ENCODE measurements around the gene U2AF2. TPM values are rescaled to one million over a fixed set of nuclear protein-coding genes. Genes with fewer than 3 reads are reported as not detected.

U2AF2 gene
- total RNA-seq, 1 experiment from 2014 or later = 411 TPM

GRCh38 chr19:55605637-55606470, 49.0 kb upstream of the U2AF2 start, which contains the start of gene ZNF865:
TSS of gene ZNF865 (plus strand) at chr19:55605647. CDS start at chr19:55613619, 7,972 bp downstream.
- POLR2A ChIA-PET (ENCODE audit: low non-redundant PET) = interaction anchor here (0.6 kb wide), 1 partner anchor 33 kb away, joined by 3 read pairs; no protein-coding TSS in a partner anchor
- BruUV-seq (replicated peaks) = no TSS peak

GRCh38 chr19:55606471-55606787, 48.4 kb upstream of the U2AF2 start:
- H3K9me3 ChIP-seq (ENCODE audit: low read depth, low read length, poor library complexity, severe bottlenecking) = no peaks in the 10 kb centered on the region
- BruUV-seq (replicated peaks) = no TSS peak

More at GRCh38 chr19:55605637-55606470, 49.0 kb upstream of the U2AF2 start, which contains the start of gene ZNF865:
- Histone ChIP-seq H3K4me1 (ENCODE audit: insufficient read depth, low read length, poor library complexity, severe bottlenecking) (peaks cover 18% of the 10 kb centered on the region), H3K27me3 (replicated peaks; ENCODE audit: insufficient read depth, low read depth, low read length, poor library complexity) (no peaks in the 10 kb centered on the region), H3K9me3 (ENCODE audit: low read depth, low read length, poor library complexity, severe bottlenecking) (no peaks in the 10 kb centered on the region), H3K36me3 (ENCODE audit: insufficient read depth, low read length, poor library complexity, severe bottlenecking) (peaks cover 8% of the 10 kb centered on the region), H3K4me3 (ENCODE audit: low read depth, low read length, poor library complexity, severe bottlenecking) (peak within 1 kb of the TSS; percentile 96), H3K27ac (ENCODE audit: low read depth, low read length, poor library complexity, severe bottlenecking) (peak within 1 kb of the TSS; percentile 93)
- intact Hi-C loops (cut with micrococcal nuclease; ENCODE audit: unreplicated experiment) = loop anchor here (1.0 to 5.0 kb wide), 2 partner anchors 89 to 144 kb away; partner anchors contain the start of genes C19orf85 and ISOC2
- CTCF ChIA-PET = interaction anchor here (0.6 to 2.5 kb wide), 8 partner anchors 18 to 445 kb away, joined by 3 to 20 read pairs (median 5); partner anchors contain the start of genes ZNF579 and ZNF784
- DNase-seq (ENCODE audit: low spot score) = peak; percentile 90
- TF ChIP-seq CTCF (conservative IDR thresholded peaks at IDR 0.05; ENCODE audit: low read depth, low read length) = peak; percentile 86
- TF ChIP-seq EZH2 (IDR thresholded peaks at IDR 0.05; ENCODE audit: borderline replicate concordance, low read depth, low read length, poor library complexity, severe bottlenecking) = no peak

More at GRCh38 chr19:55606471-55606787, 48.4 kb upstream of the U2AF2 start:
- CTCF ChIA-PET = interaction anchor here (0.6 to 2.5 kb wide), 7 partner anchors 18 to 446 kb away, joined by 3 to 20 read pairs (median 5); partner anchors contain the start of genes ZNF579 and ZNF784
- H3K36me3 ChIP-seq (ENCODE audit: insufficient read depth, low read length, poor library complexity, severe bottlenecking) = peaks cover 8% of the 10 kb centered on the region
- H3K4me3 ChIP-seq (ENCODE audit: low read depth, low read length, poor library complexity, severe bottlenecking) = peak overlapping the region; percentile 96
- no peaks in the 10 kb centered on the region for H3K27me3 ChIP-seq (replicated peaks; ENCODE audit: insufficient read depth, low read depth, low read length, poor library complexity)
- intact Hi-C loops (cut with micrococcal nuclease; ENCODE audit: unreplicated experiment) = loop anchor here (1.0 to 5.0 kb wide), 2 partner anchors 89 to 144 kb away; partner anchors contain the start of genes C19orf85 and ISOC2
- DNase-seq (ENCODE audit: low spot score) = no peak
- H3K27ac ChIP-seq (ENCODE audit: low read depth, low read length, poor library complexity, severe bottlenecking) = peak overlapping the region; percentile 93
- H3K4me1 ChIP-seq (ENCODE audit: insufficient read depth, low read length, poor library complexity, severe bottlenecking) = peaks cover 14% of the 10 kb centered on the region
- POLR2A ChIA-PET (ENCODE audit: low non-redundant PET) = interaction anchor here (0.6 kb wide), 1 partner anchor 34 kb away, joined by 3 read pairs; no protein-coding TSS in a partner anchor
- TF ChIP-seq EZH2 (IDR thresholded peaks at IDR 0.05; ENCODE audit: borderline replicate concordance, low read depth, low read length, poor library complexity, severe bottlenecking) (no peak), CTCF (conservative IDR thresholded peaks at IDR 0.05; ENCODE audit: low read depth, low read length) (no peak)
